Stomach (tissue), 4 donors: ENCODE measurements around the gene HLA-DRB5.

Source experiments
- CTCF ChIP-seq, 7 experiments: fragments of 450-650 bp in 4 of 7; fragments of 200-600 bp in 3 of 7; sonication (generic) in 3 of 7; IDR thresholded peaks; one replicate each; pipeline ENCODE4 v1.5.1; 2016 to 2019; ENCODE audit warnings: antibody characterized with exemption in 7 of 7, control low read depth in 2 of 7, mild to moderate bottlenecking in 1 of 7
- POLR2A ChIP-seq, 4 donors: fragments of 450-650 bp; IDR thresholded peaks; one replicate each; pipeline ENCODE4 v1.6.1; 2016; ENCODE audit warnings: antibody characterized with exemption in 4 of 4, control low read depth in 2 of 4, mild to moderate bottlenecking in 1 of 4, moderate library complexity in 1 of 4

- no peak for TF ChIP-seq POLR2A (IDR thresholded peaks at IDR 0.05)
- no peak for TF ChIP-seq CTCF (IDR thresholded peaks at IDR 0.05)
These were observed 57.2 kb downstream of the HLA-DRB5 start for GRCh38 chr6:32472781-32473375.
